ENCODE results near the gene ADGRG3. TPM values are rescaled to one million over a fixed set of nuclear protein-coding genes. Genes with fewer than 3 reads are reported as not detected.
A peak's percentile ranks its signal among the peaks of the same experiment; 100 is the strongest.
"Not testable (repeated sequence)": the region's sequence is repeated elsewhere in the genome, so short reads cannot be mapped to it uniquely, and the experiment has no call there.

The ADGRG3 gene
- total RNA-seq, 1 donor from 2014 or later = not detected

DNA sequence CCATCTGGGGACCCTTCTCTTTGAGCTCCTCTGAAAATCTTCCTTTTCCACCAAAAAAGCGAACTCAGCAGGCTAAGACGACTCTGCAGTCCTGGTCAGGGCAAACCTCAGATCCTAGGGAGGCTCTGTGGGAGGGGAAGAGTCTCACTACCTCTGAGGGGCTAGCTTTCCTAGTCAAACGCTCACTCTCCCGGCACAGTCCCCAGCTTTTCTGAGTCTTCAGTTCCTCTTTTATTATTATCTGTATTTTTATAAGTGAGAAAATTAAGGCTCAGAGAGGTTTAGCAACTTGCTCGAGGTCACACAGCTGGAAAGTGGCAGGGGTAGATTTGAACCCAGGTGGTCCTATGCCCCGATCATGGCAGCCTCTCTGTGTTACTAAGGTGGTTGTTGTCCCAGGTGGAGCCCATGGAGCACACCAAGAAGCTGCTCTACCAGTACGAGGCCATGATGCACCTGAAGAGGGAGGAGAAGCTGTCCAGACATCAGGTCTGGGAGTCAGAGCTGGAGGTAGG is 58.4 kb downstream of the ADGRG3 start:
- no peaks in the 10 kb centered on the region for H3K27me3 Mint-ChIP-seq (ENCODE audit: insufficient read depth)
- H3K4me3 Mint-ChIP-seq = no peak overlapping the region
- intact Hi-C loops (cut with micrococcal nuclease) = no loop called here
- H3K9me3 Mint-ChIP-seq = peaks cover 4% of the 10 kb centered on the region
- no peaks in the 10 kb centered on the region for H3K4me1 Mint-ChIP-seq (ENCODE audit: low read depth)
- DNase-seq (ENCODE audit: low spot score) = no peak
- H3K36me3 Mint-ChIP-seq (ENCODE audit: low read depth) = no peaks in the 10 kb centered on the region
- no peak overlapping the region for H3K27ac Mint-ChIP-seq

GRCh38 chr16:57727610-57728009 is 59.5 kb downstream of the ADGRG3 start:
- no peaks in the 10 kb centered on the region for H3K27me3 Mint-ChIP-seq (ENCODE audit: insufficient read depth)
- intact Hi-C loops (cut with micrococcal nuclease) = no loop called here

GRCh38 chr16:57728336-57729181 is 60.5 kb downstream of the ADGRG3 start:
- intact Hi-C loops (cut with micrococcal nuclease) = no loop called here
- peaks cover 22% of the 10 kb centered on the region for H3K9me3 Mint-ChIP-seq
- no peaks in the 10 kb centered on the region for H3K27me3 Mint-ChIP-seq (ENCODE audit: insufficient read depth)
- no peaks in the 10 kb centered on the region for H3K4me1 Mint-ChIP-seq (ENCODE audit: low read depth)
- peak overlapping the region; percentile 61 for H3K27ac Mint-ChIP-seq
- DNase-seq (ENCODE audit: low spot score) = no peak
- H3K4me3 Mint-ChIP-seq = no peak overlapping the region
- H3K36me3 Mint-ChIP-seq (ENCODE audit: low read depth) = peaks cover 8% of the 10 kb centered on the region

More at GRCh38 chr16:57727610-57728009, 59.5 kb downstream of the ADGRG3 start:
- peak overlapping the region; percentile 21 for H3K27ac Mint-ChIP-seq
- H3K36me3 Mint-ChIP-seq (ENCODE audit: low read depth) = peaks cover under 1% of the 10 kb centered on the region
- DNase-seq (ENCODE audit: low spot score) = no peak
- H3K4me3 Mint-ChIP-seq = no peak overlapping the region
- peaks cover 12% of the 10 kb centered on the region for H3K9me3 Mint-ChIP-seq
- no peaks in the 10 kb centered on the region for H3K4me1 Mint-ChIP-seq (ENCODE audit: low read depth)

- Mint-ChIP-seq H3K27me3 (ENCODE audit: insufficient read depth) (no peaks in the 10 kb centered on the region), H3K4me3 (no peak overlapping the region), H3K27ac (peak overlapping the region; percentile 86), H3K4me1 (ENCODE audit: low read depth) (no peaks in the 10 kb centered on the region), H3K9me3 (peaks cover 22% of the 10 kb centered on the region), H3K36me3 (ENCODE audit: low read depth) (peaks cover 8% of the 10 kb centered on the region)
- intact Hi-C loops (cut with micrococcal nuclease) = no loop called here
- no peak for DNase-seq (ENCODE audit: low spot score)
These were observed 61.0 kb downstream of the ADGRG3 start for GRCh38 chr16:57729182-57729484.

GRCh38 chr16:57729852-57730251 is 61.7 kb downstream of the ADGRG3 start:
- H3K4me3 Mint-ChIP-seq; DNase-seq (ENCODE audit: low spot score); H3K4me1 Mint-ChIP-seq (ENCODE audit: low read depth); intact Hi-C loops (cut with micrococcal nuclease); H3K27ac Mint-ChIP-seq; H3K27me3 Mint-ChIP-seq (ENCODE audit: insufficient read depth); H3K36me3 Mint-ChIP-seq (ENCODE audit: low read depth): not testable (repeated sequence)
- peaks cover 22% of the 10 kb centered on the region for H3K9me3 Mint-ChIP-seq

DNA sequence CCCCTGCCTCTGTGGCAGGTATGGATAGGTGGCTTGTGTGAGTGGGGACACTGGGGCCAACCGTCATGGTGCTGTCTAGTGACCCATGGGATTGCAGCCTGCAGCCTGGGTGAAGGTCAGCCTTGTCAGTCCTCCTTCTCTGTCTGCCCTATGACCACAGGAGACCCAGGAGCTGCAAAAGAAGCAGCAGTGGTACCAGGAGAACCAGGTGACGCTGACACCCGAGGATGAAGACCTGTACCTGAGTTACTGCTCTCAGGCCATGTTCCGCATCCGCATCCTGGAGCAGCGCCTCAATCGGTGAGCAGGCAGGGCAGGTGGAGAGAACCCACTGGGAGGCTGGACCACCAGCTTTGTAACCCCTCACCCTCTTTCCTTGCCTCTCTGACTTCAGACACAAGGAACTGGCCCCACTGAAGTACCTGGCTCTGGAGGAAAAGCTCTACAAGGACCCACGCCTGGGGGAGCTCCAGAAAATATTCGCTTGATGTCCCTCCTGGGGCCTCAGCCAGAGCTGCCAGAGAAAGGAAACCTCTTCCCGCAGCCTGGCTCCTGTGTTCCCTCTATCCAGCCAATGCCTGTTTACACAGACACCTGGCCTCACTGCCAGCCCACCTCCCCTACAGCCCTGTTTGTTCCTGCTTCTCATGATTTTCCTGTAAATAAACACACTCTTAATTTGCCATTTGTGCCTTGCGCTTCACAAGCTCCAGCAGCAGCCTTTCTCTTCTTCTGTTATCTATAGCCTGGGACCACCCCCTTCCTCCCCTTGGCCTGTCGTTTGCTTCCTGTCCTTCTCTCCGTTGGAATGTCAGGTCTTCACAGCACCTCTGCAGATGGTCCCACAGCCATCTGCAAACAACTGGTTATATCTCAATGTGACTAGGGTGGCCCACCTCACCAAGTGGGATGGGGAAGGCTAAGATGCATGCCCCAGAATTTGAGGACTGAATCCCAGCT is 62.9 kb downstream of the ADGRG3 start:
- Mint-ChIP-seq H3K36me3 (ENCODE audit: low read depth) (peaks cover 8% of the 10 kb centered on the region), H3K4me1 (ENCODE audit: low read depth) (no peaks in the 10 kb centered on the region), H3K4me3 (no peak overlapping the region), H3K27ac (no peak overlapping the region), H3K27me3 (ENCODE audit: insufficient read depth) (no peaks in the 10 kb centered on the region), H3K9me3 (peaks cover 22% of the 10 kb centered on the region)
- DNase-seq (ENCODE audit: low spot score) = no peak
- intact Hi-C loops (cut with micrococcal nuclease) = no loop called here

GRCh38 chr16:57732037-57732436 is 63.9 kb downstream of the ADGRG3 start:
- H3K27me3 Mint-ChIP-seq (ENCODE audit: insufficient read depth) = no peaks in the 10 kb centered on the region
- peaks cover 8% of the 10 kb centered on the region for H3K36me3 Mint-ChIP-seq (ENCODE audit: low read depth)
- DNase-seq (ENCODE audit: low spot score) = no peak
- H3K4me1 Mint-ChIP-seq (ENCODE audit: low read depth) = peaks cover 10% of the 10 kb centered on the region
- H3K4me3 Mint-ChIP-seq = no peak overlapping the region
- no peak overlapping the region for H3K27ac Mint-ChIP-seq
- intact Hi-C loops (cut with micrococcal nuclease) = no loop called here
- H3K9me3 Mint-ChIP-seq = peaks cover 22% of the 10 kb centered on the region

GRCh38 chr16:57732714-57733113 is 64.6 kb downstream of the ADGRG3 start:
- Mint-ChIP-seq H3K27ac (no peak overlapping the region), H3K9me3 (peaks cover 22% of the 10 kb centered on the region), H3K4me1 (ENCODE audit: low read depth) (peaks cover 16% of the 10 kb centered on the region), H3K27me3 (ENCODE audit: insufficient read depth) (no peaks in the 10 kb centered on the region), H3K4me3 (peak overlapping the region; percentile 64), H3K36me3 (ENCODE audit: low read depth) (peaks cover 8% of the 10 kb centered on the region)
- no peak for DNase-seq (ENCODE audit: low spot score)
- intact Hi-C loops (cut with micrococcal nuclease) = no loop called here

DNA sequence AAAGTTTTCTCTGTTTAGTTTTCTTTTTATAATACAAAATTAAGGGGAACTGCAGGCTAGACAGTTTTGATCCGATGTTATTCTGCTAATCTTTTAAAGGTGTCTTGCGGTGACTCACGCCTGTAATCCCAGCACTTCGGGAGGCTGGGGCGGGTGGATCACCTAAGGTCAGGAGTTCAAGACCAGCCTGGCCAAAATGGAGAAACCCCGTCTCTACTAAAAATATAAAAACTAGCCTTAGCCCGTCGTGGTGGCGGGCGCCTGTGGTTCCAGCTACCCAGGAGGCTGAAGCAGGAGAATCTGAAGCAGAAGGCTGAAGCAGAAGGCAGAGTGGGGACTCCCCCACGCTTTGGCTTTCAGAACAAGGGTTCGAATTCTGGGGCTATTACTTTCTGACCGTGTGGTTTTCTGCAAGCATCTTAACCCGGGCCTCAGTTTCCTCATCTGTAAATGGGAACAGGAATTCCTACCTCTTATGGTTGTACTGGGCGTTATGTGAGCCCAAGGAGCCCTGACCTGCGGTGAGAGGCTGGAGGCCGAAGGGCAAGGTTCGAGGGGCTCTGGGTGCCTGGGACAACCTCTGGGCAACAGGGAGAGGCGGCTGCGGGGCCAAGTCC is 66.3 kb downstream of the ADGRG3 start:
- intact Hi-C loops (cut with micrococcal nuclease) = loop anchor here (2.0 kb wide), 1 partner anchor 548 kb away; the partner anchor contains the start of genes PSME3IP1 and RSPRY1

GRCh38 chr16:57734925-57735754 is 67.0 kb downstream of the ADGRG3 start:
- Mint-ChIP-seq H3K9me3 (peaks cover 22% of the 10 kb centered on the region), H3K4me1 (ENCODE audit: low read depth) (peaks cover 19% of the 10 kb centered on the region), H3K4me3 (peak overlapping the region; percentile 97), H3K27ac (peak overlapping the region; percentile 97), H3K27me3 (ENCODE audit: insufficient read depth) (no peaks in the 10 kb centered on the region), H3K36me3 (ENCODE audit: low read depth) (peaks cover 8% of the 10 kb centered on the region)
- intact Hi-C loops (cut with micrococcal nuclease) = loop anchor here (1.0 to 5.0 kb wide), 17 partner anchors 22 to 997 kb away; partner anchors contain the start of genes CCDC102A, CFAP20, CIAPIN1 and COQ9
- peak; percentile 97 for DNase-seq (ENCODE audit: low spot score)

More for the DNA sequence above, 66.3 kb downstream of the ADGRG3 start:
- Mint-ChIP-seq H3K9me3 (peaks cover 22% of the 10 kb centered on the region), H3K27me3 (ENCODE audit: insufficient read depth) (no peaks in the 10 kb centered on the region), H3K36me3 (ENCODE audit: low read depth) (peaks cover 8% of the 10 kb centered on the region), H3K27ac (peak overlapping the region; percentile 97), H3K4me1 (ENCODE audit: low read depth) (peaks cover 19% of the 10 kb centered on the region), H3K4me3 (peak overlapping the region; percentile 97)
- DNase-seq (ENCODE audit: low spot score) = no peak

DNA sequence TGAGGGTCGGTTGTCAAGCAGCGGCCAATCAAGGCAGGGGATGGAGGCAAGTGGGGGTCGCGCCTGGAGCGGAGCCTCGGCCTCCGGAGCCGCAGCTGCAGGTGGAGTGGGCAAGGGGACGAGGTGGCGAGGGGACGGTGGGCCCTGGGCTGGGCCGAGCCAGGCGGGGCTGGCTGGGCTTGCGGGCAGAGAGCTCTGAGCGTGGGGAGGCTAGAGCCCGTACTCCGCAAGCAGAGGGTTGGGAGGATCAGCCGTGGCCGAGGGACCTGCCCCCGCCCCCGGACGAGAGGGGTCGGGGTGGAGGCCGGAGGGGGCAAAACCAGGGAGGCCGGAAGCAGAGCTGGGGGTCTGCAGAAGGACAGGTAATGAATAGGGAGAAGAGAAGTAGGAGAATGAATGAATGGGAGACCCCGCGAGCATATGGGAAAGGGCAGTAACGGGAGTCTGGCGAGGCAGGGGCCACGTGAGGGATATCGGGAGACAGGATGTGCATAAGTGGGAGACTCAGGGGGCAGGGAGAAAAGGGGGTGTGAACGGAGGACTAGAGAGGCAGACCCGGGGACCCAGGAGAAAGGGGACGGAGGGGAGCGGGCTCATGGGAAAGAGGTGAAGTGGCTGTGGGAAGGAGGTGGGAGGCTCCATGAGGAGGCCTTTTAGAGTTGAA is 67.8 kb downstream of the ADGRG3 start, which contains the start of gene KATNB1:
Gene KATNB1, plus strand, starts transcription at position 16 of the 664 bp plus-strand sequence. CDS start 1,474 bp downstream, outside the sequence.
- Mint-ChIP-seq H3K4me1 (ENCODE audit: low read depth) (peaks cover 19% of the 10 kb centered on the region), H3K4me3 (peak within 1 kb of the TSS; percentile 97), H3K27me3 (ENCODE audit: insufficient read depth) (no peaks in the 10 kb centered on the region), H3K27ac (peak within 1 kb of the TSS; percentile 97), H3K9me3 (peaks cover 22% of the 10 kb centered on the region), H3K36me3 (ENCODE audit: low read depth) (peaks cover 8% of the 10 kb centered on the region)
- peak; percentile 5 for DNase-seq (ENCODE audit: low spot score)
- intact Hi-C loops (cut with micrococcal nuclease) = loop anchor here (1.0 to 5.0 kb wide), 17 partner anchors 21 to 996 kb away; partner anchors contain the start of genes CCDC102A, CFAP20, CIAPIN1 and COQ9

Measured in activated T-helper 1 cell treated with anti-CD3 and anti-CD28 coated beads, Interleukin-12 subunit alpha, Interleukin-12 subunit beta, Interleukin-2, Interleukin-4 antibody, amounts not matched to agents 30 ng/mL and 10 ng/mL and 1 ng/mL, durations not matched to agents 14 hours and 24 hours and 36 hours (primary cell).